Measurements from ENCODE around the gene MCRS1. TPM values are rescaled to one million over a fixed set of nuclear protein-coding genes. Genes with fewer than 3 reads are reported as not detected.

MCRS1 gene
- total RNA-seq, 2 experiments from 2014 or later, result 57.1 to 61.1 TPM

DNA sequence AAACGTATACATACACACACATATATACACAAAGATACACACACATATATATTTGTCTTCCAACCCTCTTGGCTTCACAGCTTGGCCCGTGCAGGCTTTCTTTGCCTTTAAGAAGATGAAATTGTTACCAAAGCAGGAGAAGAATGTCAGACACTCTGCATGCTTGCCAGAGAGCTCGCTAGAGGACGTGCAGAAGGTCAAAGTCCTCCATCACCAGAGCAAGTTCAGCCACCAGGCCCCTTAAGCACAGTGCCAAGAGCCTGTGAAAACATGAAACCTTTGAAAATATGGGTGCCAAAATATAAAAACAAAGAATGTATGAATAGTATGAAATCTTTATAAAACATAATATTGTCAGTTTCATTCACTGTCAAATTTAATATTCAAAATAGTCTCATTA is 14.9 kb upstream of the MCRS1 start:
- Mint-ChIP-seq H3K27ac (no peak overlapping the region), H3K36me3 (ENCODE audit: low read depth) (peaks cover 14% of the 10 kb centered on the region), H3K4me3 (no peak overlapping the region), H3K4me1 (ENCODE audit: low read depth) (peaks cover 15% of the 10 kb centered on the region), H3K27me3 (no peaks in the 10 kb centered on the region), H3K9me3 (no peaks in the 10 kb centered on the region)
- TF ChIP-seq, protein P1, sequence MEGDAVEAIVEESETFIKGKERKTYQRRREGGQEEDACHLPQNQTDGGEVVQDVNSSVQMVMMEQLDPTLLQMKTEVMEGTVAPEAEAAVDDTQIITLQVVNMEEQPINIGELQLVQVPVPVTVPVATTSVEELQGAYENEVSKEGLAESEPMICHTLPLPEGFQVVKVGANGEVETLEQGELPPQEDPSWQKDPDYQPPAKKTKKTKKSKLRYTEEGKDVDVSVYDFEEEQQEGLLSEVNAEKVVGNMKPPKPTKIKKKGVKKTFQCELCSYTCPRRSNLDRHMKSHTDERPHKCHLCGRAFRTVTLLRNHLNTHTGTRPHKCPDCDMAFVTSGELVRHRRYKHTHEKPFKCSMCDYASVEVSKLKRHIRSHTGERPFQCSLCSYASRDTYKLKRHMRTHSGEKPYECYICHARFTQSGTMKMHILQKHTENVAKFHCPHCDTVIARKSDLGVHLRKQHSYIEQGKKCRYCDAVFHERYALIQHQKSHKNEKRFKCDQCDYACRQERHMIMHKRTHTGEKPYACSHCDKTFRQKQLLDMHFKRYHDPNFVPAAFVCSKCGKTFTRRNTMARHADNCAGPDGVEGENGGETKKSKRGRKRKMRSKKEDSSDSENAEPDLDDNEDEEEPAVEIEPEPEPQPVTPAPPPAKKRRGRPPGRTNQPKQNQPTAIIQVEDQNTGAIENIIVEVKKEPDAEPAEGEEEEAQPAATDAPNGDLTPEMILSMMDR (IDR thresholded peaks at IDR 0.05), result no peak
- DNase-seq (no peak), ATAC-seq (no peak)
- intact Hi-C loops (cut with micrococcal nuclease), result no loop called here
- CTCF ChIA-PET, result interaction anchor here (1.0 to 7.5 kb wide), 3 partner anchors 29 to 224 kb away, joined by 3 to 65 read pairs (median 4); partner anchors contain the start of gene PRPF40B
- POLR2A ChIA-PET, result no interaction called here

DNA sequence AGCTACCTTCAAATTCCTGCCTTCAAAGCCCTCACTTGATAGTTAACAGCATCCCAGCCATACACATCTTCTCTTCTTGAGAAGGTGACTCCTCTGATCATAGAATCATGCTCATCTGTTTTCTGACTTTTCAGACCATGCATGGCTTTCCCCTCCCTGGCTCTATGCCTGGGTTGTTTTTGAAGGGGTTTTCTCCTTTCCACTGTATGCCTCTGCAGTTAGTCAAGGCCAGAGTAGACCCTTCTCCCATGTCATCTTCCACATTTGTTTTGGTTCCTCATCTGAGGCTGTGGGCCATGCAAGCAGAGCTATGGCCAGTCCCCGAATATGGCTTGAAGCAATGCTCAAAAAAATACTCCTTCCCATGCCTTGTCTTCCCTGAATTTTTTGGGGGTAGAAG is 14.3 kb upstream of the MCRS1 start:
- ATAC-seq (no peak), DNase-seq (no peak)
- H3K27ac Mint-ChIP-seq, result no peak overlapping the region
- ChIA-PET POLR2A (interaction anchor here (2.1 kb wide), 1 partner anchor 17 kb away, joined by 6 read pairs; no protein-coding TSS in a partner anchor), CTCF (interaction anchor here (1.0 to 7.5 kb wide), 5 partner anchors 28 to 240 kb away, joined by 3 to 65 read pairs (median 4); partner anchors contain the start of gene PRPF40B)
- H3K27me3 Mint-ChIP-seq, result no peaks in the 10 kb centered on the region
- peaks cover 15% of the 10 kb centered on the region for H3K4me1 Mint-ChIP-seq (ENCODE audit: low read depth)
- TF ChIP-seq, protein P1 (IDR thresholded peaks at IDR 0.05), result no peak
- intact Hi-C loops (cut with micrococcal nuclease), result no loop called here
- peaks cover 14% of the 10 kb centered on the region for H3K36me3 Mint-ChIP-seq (ENCODE audit: low read depth)
- H3K4me3 Mint-ChIP-seq, result no peak overlapping the region
- H3K9me3 Mint-ChIP-seq, result no peaks in the 10 kb centered on the region

DNA sequence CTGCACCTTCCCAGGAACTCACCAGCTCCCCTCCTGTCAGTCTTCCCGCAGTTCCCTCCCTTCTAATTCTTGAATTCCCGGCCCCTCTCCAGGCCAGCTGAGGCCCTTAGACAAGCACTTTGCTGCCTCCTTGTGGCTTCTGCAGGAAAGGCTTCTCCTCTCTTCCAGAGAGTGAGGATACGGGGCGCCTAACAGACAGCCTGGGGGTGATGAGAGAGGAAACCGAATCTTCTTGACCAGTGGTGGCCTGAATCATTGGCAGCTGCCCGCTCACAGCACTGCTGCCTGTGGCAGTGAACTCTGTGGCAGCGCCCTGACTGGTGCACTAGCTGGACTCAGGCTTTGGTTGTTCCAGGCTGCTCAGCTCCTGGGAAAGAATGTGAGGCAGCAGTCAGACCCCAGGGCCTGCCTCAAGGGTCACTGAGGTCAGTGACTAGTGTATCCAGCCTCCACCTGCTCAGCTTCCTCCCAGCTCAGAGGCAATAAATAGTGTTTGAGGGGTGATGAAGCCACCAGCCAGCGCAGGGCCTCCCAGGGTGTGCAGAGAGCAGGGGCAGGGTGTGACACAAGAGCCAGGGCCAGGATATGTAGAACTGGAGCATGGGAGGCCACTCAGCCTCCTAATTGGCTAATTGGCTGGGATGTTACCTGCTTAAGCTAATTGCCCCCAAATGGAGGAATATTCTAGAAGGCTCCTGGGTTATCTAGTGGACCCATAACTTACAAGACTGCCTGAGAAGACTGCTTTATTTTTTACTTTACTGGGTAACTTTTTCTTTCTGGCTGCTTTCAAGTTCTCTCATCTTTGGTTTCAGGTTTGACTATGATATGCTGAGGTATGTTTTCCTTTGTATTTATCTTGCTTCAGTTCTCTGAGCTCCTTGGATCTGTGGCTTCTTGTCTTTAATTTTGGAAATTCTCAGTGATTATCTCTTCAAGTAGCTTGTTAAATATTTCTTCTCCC is 12.9 kb upstream of the MCRS1 start:
- Mint-ChIP-seq H3K27me3 (no peaks in the 10 kb centered on the region), H3K27ac (peak overlapping the region; percentile 7), H3K4me3 (no peak overlapping the region), H3K4me1 (ENCODE audit: low read depth) (peaks cover 15% of the 10 kb centered on the region), H3K9me3 (no peaks in the 10 kb centered on the region), H3K36me3 (ENCODE audit: low read depth) (peaks cover 17% of the 10 kb centered on the region)
- peak; percentile 76 for DNase-seq
- ChIA-PET CTCF (interaction anchor here (0.6 to 7.5 kb wide), 41 partner anchors 8 to 313 kb away, joined by 3 to 65 read pairs (median 4); partner anchors contain the start of genes DNAJC22, FAM186B and SPATS2), POLR2A (interaction anchor here (0.6 to 2.1 kb wide), 5 partner anchors 14 to 214 kb away, joined by 3 to 6 read pairs (median 3); partner anchors contain the start of gene SPATS2)
- intact Hi-C loops (cut with micrococcal nuclease), result no loop called here
- TF ChIP-seq, protein P1 (IDR thresholded peaks at IDR 0.05), result peak; percentile 77
- ATAC-seq, result peak; percentile 90

DNA sequence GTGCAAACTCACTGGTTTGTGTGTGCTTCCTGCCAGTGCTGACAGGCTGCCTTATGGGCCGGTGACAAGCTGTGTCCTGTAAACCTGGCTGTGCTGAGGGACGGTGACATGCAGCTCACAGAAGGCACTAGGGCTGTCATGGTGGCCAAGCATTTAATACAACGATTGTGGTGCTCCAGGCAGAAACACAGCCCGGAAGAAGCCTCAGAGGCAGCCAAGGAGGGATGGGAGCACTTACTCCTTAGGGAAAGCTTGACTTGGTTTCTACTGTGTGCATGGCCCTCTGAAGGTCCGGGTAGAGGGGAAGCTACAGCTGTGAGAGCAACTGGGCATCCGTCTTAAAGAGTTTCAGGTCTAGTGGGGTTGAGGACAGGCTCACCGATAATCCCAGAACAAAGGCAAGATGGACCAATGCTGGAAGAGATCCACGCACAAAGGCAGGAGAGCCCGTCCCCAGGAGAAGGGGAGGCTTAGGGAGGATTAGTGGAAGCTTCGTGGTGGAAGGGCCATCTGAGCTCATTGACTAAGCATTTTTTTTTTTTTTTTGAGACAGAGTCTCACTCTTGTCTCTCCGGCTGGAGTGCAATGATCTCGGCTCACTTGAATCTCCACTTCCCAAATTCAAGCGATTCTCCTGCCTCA is 10.7 kb upstream of the MCRS1 start:
- POLR2A ChIA-PET, result interaction anchor here (1.3 to 1.5 kb wide), 2 partner anchors 12 to 13 kb away, joined by 3 read pairs; no protein-coding TSS in a partner anchor

More for the DNA sequence above, 10.7 kb upstream of the MCRS1 start:
- peaks cover 15% of the 10 kb centered on the region for H3K4me1 Mint-ChIP-seq (ENCODE audit: low read depth)
- H3K27ac Mint-ChIP-seq, result no peak overlapping the region
- intact Hi-C loops (cut with micrococcal nuclease), result no loop called here
- H3K36me3 Mint-ChIP-seq (ENCODE audit: low read depth), result peaks cover 11% of the 10 kb centered on the region
- ATAC-seq (no peak), DNase-seq (no peak)
- H3K9me3 Mint-ChIP-seq, result no peaks in the 10 kb centered on the region
- no peaks in the 10 kb centered on the region for H3K27me3 Mint-ChIP-seq
- TF ChIP-seq, protein P1 (IDR thresholded peaks at IDR 0.05), result no peak
- H3K4me3 Mint-ChIP-seq, result no peak overlapping the region
- CTCF ChIA-PET, result interaction anchor here (0.9 to 7.5 kb wide), 7 partner anchors 14 to 220 kb away, joined by 3 to 65 read pairs (median 5); partner anchors contain the start of gene PRPF40B

All from activated CD8-positive, alpha-beta T cell treated with anti-CD3 and anti-CD28 coated beads for 36 hours (primary cell).